Nucleus accumbens (tissue), 56 donors: Measurements from ENCODE around the gene LRRFIP1.
"Not testable (repeated sequence)": the region's sequence is repeated elsewhere in the genome, so short reads cannot be mapped to it uniquely, and the experiment has no call there.

ENCODE experiments used
- DNase-seq, 56 donors: peaks; one replicate each; lab custom pipeline; 2025; lab: John Stamatoyannopoulos, UW

LRRFIP1 gene

GRCh38 chr2:237595829-237596519 lies 31.4 kb upstream of the LRRFIP1 start:
- DNase-seq, result not testable (repeated sequence)

- DNase-seq, result no peak
Observed at GRCh38 chr2:237596520-237597195, 30.7 kb upstream of the LRRFIP1 start.

- DNase-seq, result no peak
Observed at GRCh38 chr2:237597196-237598145, 29.9 kb upstream of the LRRFIP1 start.

GRCh38 chr2:237598468-237599208 lies 28.7 kb upstream of the LRRFIP1 start:
- DNase-seq, result no peak

GRCh38 chr2:237599465-237600110 lies 27.8 kb upstream of the LRRFIP1 start:
- no peak for DNase-seq

GRCh38 chr2:237600205-237600846 lies 27.1 kb upstream of the LRRFIP1 start:
- DNase-seq, result no peak

- no peak for DNase-seq
Observed at GRCh38 chr2:237601453-237602116, 25.8 kb upstream of the LRRFIP1 start.

GRCh38 chr2:237602409-237602808 lies 25.0 kb upstream of the LRRFIP1 start:
- no peak for DNase-seq

- no peak for DNase-seq
Observed at GRCh38 chr2:237603049-237603717, 24.2 kb upstream of the LRRFIP1 start.

GRCh38 chr2:237603718-237604362 lies 23.5 kb upstream of the LRRFIP1 start:
- DNase-seq, result peak in 9 of 56 donors; percentile 14 to 35 (median 22)

- no peak for DNase-seq
Observed at GRCh38 chr2:237604391-237604790, 23.0 kb upstream of the LRRFIP1 start.

GRCh38 chr2:237604960-237605359 lies 22.4 kb upstream of the LRRFIP1 start:
- no peak for DNase-seq

- not testable (repeated sequence) for DNase-seq
Observed at GRCh38 chr2:237606522-237606921, 20.9 kb upstream of the LRRFIP1 start.

GRCh38 chr2:237612527-237613357 lies 14.6 kb upstream of the LRRFIP1 start:
- no peak for DNase-seq

- no peak for DNase-seq
Observed at GRCh38 chr2:237613679-237614078, 13.7 kb upstream of the LRRFIP1 start.

GRCh38 chr2:237614151-237614720 lies 13.2 kb upstream of the LRRFIP1 start:
- peak in 1 of 56 donors; percentile 11 for DNase-seq
